ENCODE results near the gene ZNF283. TPM values are rescaled to one million over a fixed set of nuclear protein-coding genes. Genes with fewer than 3 reads are reported as not detected.
"Not testable (repeated sequence)": the region's sequence is repeated elsewhere in the genome, so short reads cannot be mapped to it uniquely, and the experiment has no call there.

The ZNF283 gene
- total RNA-seq, 1 donor, result 5.7 TPM

- peak in 2 of 3 donors; percentile 40 to 64 for DNase-seq (ENCODE audit: low read depth in 2 of 3, low spot score in 2 of 3)
Measured at GRCh38 chr19:43798546-43799409, 28.3 kb upstream of the ZNF283 start.

GRCh38 chr19:43799502-43800142 is 27.5 kb upstream of the ZNF283 start:
- DNase-seq (ENCODE audit: low read depth in 2 of 3, low spot score in 2 of 3), result no peak

- DNase-seq (ENCODE audit: low read depth in 2 of 3, low spot score in 2 of 3), result no peak
Measured at GRCh38 chr19:43802216-43802951, 24.7 kb upstream of the ZNF283 start, which contains the start of gene LYPD5. LYPD5 (minus strand) TSS chr19:43802447; CDS start chr19:43802380, 67 bp downstream.

GRCh38 chr19:43804432-43804831 is 22.7 kb upstream of the ZNF283 start:
- DNase-seq (ENCODE audit: low read depth in 2 of 3, low spot score in 2 of 3), result no peak

- not testable (repeated sequence) for DNase-seq (ENCODE audit: low read depth in 2 of 3, low spot score in 2 of 3)
Measured at GRCh38 chr19:43806401-43806800, 20.7 kb upstream of the ZNF283 start.

- DNase-seq (ENCODE audit: low read depth in 2 of 3, low spot score in 2 of 3), result no peak
Measured at GRCh38 chr19:43806848-43807247, 20.3 kb upstream of the ZNF283 start.

GRCh38 chr19:43807651-43808050 is 19.5 kb upstream of the ZNF283 start:
- DNase-seq (ENCODE audit: low read depth in 2 of 3, low spot score in 2 of 3), result no peak

- DNase-seq (ENCODE audit: low read depth in 2 of 3, low spot score in 2 of 3), result peak in 2 of 3 donors; percentile 54 to 80
Measured at GRCh38 chr19:43809762-43810696, 17.1 kb upstream of the ZNF283 start.

GRCh38 chr19:43811837-43812236 is 15.3 kb upstream of the ZNF283 start:
- DNase-seq (ENCODE audit: low read depth in 2 of 3, low spot score in 2 of 3), result no peak

GRCh38 chr19:43812259-43812658 is 14.9 kb upstream of the ZNF283 start:
- no peak for DNase-seq (ENCODE audit: low read depth in 2 of 3, low spot score in 2 of 3)

- no peak for DNase-seq (ENCODE audit: low read depth in 2 of 3, low spot score in 2 of 3)
Measured at GRCh38 chr19:43812688-43813087, 14.4 kb upstream of the ZNF283 start.

GRCh38 chr19:43814663-43815352 is 12.3 kb upstream of the ZNF283 start:
- no peak for DNase-seq (ENCODE audit: low read depth in 2 of 3, low spot score in 2 of 3)

GRCh38 chr19:43817454-43817853 is 9.7 kb upstream of the ZNF283 start:
- not testable (repeated sequence) for DNase-seq (ENCODE audit: low read depth in 2 of 3, low spot score in 2 of 3)

GRCh38 chr19:43818500-43818899 is 8.6 kb upstream of the ZNF283 start:
- no peak for DNase-seq (ENCODE audit: low read depth in 2 of 3, low spot score in 2 of 3)

GRCh38 chr19:43820098-43820883 is 6.8 kb upstream of the ZNF283 start:
- peak in 2 of 3 donors; percentile 27 to 42 for DNase-seq (ENCODE audit: low read depth in 2 of 3, low spot score in 2 of 3)

- peak in 1 of 3 donors; percentile 60 for DNase-seq (ENCODE audit: low read depth in 2 of 3, low spot score in 2 of 3)
Measured at GRCh38 chr19:43820884-43821215, 6.3 kb upstream of the ZNF283 start.

- DNase-seq (ENCODE audit: low read depth in 2 of 3, low spot score in 2 of 3), result not testable (repeated sequence)
Measured at GRCh38 chr19:43823856-43824255, 3.3 kb upstream of the ZNF283 start.

GRCh38 chr19:43824572-43824971 is 2.5 kb upstream of the ZNF283 start:
- DNase-seq (ENCODE audit: low read depth in 2 of 3, low spot score in 2 of 3), result not testable (repeated sequence)

GRCh38 chr19:43839139-43839538 is 12.0 kb downstream of the ZNF283 start:
- DNase-seq (ENCODE audit: low read depth in 2 of 3, low spot score in 2 of 3), result peak in 1 of 3 donors; percentile 52

Measured in hematopoietic multipotent progenitor cell (in vitro differentiated cells).